Activated CD4-positive, alpha-beta T cell treated with anti-CD3 and anti-CD28 coated beads for 4 hours (primary cell): Measurements from ENCODE around the gene DRG2.

Source experiments
- DNase-seq, 2 donors: peaks; one replicate each; pipeline ENCODE4 v3.0.0-alpha.2; 2020

DRG2 gene

DNA sequence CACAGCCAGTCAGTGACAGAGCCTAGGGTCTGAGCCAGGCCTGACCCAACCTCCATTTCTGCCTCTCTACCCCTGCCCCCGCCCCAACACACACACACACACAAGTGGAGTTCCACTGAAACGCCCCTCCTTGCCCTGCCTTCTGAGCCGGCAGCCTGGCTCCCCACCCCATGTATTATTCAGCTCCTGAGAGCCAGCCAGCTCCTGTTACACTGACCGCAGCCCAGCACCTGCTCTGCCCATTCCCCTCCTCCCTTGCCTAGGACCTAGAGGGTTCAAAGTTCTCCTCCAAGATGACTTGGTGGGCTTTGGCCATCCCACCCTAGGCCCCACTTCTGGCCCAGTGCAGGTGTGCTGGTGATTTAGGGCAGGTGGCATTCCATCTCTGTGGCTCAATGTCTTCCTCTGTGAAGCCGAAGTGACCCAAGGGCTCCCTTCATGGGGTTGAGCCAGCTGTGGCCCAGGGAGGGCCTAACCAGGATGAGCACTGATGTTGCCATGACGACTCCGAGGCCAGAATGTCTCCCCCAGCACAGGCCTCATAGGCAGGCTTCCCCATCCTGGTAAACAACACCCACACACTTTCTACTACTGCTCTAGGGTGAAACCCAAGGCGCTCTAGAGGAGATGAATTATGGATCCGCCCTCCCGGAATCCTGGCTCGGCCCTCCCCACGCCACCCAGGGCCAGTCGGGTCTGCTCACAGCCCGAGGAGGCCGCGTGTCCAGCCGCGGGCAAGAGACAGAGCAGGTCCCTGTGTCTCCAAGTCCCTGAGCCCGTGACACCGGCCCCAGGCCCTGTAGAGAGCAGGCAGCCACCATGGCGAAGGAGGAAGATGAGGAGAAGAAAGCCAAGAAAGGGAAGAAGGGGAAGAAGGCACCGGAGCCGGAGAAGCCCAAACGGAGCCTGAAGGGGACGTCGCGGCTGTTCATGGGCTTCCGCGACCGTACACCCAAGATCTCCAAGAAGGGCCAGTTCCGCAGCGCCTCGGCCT, 30.5 kb downstream of the DRG2 start:
- no peak for DNase-seq

GRCh38 chr17:18119166-18119745, 31.5 kb downstream of the DRG2 start:
- no peak for DNase-seq

DNA sequence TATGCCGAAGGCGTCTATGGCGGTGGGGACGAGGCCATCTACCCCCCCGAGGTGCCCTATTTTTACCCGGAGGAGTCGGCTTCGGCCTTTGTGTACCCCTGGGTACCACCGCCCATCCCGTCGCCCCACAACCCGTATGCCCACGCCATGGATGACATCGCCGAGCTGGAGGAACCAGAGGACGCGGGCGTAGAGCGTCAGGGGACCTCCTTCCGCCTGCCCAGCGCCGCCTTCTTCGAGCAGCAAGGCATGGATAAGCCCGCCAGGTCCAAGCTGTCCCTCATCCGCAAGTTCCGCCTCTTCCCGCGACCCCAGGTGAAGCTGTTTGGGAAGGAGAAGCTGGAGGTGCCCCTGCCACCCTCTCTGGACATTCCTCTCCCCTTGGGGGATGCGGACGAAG, 32.2 kb downstream of the DRG2 start:
- no peak for DNase-seq

DNA sequence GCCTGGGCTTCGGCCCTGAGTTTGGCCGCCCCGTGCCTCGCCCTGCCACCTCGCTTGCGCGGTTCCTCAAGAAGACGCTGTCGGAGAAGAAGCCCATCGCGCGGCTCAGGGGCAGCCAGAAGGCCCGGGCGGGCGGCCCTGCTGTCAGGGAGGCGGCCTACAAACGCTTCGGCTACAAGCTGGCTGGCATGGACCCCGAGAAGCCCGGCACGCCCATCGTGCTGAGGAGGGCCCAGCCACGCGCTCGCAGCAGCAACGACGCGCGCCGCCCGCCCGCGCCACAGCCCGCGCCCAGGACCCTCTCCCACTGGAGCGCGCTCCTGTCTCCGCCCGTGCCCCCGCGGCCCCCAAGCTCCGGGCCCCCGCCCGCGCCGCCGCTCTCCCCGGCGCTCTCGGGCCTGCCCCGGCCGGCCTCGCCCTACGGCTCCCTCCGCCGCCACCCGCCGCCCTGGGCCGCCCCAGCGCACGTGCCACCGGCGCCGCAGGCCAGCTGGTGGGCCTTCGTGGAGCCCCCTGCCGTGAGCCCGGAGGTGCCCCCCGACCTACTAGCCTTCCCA, 32.8 kb downstream of the DRG2 start:
- no peak for DNase-seq

GRCh38 chr17:18121144-18121910, 33.6 kb downstream of the DRG2 start:
- no peak for DNase-seq

DNA sequence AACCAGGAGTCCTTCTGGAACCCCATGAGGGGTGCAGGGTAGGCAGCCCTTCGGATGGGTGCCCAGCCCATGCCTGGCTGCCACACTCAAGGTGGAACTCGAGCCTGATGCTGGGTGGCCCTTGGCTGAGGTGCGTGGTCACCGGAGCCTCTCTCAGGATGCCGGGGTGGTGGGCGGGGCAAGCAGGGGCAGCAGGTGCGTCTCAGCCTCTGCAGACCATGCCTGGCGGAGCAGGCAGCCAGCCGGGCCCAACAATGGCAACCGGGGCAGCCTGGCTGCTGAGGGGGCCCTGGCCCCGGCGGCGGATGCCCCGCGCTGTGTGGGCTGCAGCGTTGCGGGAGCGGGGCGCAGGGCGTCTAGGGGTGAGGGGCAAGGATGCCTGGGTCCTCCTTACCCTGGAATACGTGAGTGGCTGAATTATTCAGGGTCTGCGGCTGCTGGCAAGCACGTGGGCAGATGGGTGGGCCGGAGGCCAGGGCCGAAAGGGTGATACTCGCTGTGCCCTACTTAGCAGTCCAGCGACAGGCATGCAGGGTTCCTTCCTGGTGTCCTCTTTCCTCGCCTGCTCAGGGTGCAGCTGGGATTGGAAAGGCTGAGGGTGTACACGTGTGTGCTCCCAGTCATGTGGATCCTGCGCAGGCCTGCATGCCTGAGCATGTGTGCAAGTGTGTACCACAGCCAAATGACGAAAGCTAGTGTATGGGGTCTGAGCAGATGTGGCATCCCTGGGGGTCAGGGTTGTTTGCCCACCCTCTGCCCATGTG, 35.4 kb downstream of the DRG2 start:
- no peak for DNase-seq

DNA sequence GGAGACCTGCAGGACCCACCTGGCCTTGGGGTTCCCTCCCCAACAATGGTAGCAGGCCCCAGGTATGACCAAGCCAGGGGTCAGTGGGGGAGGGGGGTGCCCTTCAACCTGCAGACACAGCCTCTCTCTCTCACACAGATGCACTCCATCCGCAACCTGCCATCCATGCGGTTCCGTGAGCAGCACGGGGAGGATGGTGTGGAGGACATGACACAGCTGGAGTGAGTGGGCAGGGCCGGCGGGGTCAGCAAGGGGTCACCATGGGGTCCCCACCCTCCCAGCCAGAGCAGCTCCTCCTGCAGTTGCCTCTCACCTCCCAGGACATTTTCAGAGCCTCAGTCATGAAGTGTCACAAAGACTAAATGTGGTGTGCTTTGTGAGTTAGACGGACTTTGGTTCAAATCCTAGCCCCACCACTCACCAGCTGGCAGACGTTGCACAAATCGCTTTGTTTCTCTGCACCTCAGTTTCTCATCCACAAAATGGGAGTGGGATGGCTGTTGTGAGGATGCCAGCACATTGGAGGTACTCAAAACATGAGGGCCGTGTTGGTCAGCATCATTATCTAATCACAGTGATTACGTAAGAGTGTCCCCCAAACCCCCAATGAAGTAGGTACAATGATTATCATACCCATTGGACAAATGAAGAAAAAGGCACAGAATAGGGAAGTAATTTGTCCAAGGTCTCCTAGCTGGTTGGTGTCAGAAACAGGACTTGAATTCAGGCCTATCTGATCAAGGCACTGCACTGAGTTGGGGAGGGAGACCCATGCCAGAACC, 36.8 kb downstream of the DRG2 start:
- no peak for DNase-seq

- no peak for DNase-seq
Observed at GRCh38 chr17:18129041-18129502, 41.3 kb downstream of the DRG2 start.

- no peak for DNase-seq
Observed at GRCh38 chr17:18132711-18133110, 45.0 kb downstream of the DRG2 start.

DNA sequence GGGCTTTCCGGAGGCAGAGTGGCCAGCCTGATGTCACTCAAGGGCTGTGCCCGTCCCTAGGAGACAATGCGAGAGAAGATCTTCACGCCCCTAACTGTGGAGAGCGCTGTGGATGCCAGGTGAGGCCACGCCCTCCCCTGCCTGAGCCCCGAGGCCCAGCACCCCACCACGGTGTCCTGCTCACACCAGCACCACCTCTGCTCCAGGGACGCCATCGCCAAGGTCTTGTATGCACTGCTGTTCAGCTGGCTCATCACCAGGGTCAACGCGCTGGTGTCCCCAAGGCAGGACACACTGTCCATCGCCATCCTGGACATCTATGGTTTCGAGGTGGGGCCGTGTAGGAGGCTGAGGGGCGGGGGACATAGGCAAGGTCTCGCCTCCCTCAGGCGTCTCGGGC, 48.6 kb downstream of the DRG2 start:
- no peak for DNase-seq

GRCh38 chr17:18138065-18138749, 50.5 kb downstream of the DRG2 start:
- no peak for DNase-seq

DNA sequence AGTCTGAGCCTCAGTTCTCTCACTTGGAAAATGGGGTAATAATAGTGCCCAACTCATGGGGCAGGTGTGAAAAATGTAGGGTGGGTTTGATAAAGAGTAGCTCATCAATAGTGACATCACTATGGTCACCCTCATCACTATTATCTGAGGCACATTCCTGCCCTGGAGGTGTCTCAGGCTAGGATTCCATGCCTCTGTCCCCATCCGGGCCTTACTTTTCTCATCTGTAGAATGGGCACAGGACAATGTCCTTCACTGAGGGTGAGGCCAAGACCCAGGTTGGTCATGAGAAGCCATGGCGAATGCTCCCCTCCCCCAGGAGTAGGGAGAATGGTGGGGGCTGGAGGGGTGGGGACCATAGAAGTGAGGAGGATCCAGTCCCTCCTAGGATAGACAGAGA, 51.3 kb downstream of the DRG2 start:
- DNase-seq = no peak

DNA sequence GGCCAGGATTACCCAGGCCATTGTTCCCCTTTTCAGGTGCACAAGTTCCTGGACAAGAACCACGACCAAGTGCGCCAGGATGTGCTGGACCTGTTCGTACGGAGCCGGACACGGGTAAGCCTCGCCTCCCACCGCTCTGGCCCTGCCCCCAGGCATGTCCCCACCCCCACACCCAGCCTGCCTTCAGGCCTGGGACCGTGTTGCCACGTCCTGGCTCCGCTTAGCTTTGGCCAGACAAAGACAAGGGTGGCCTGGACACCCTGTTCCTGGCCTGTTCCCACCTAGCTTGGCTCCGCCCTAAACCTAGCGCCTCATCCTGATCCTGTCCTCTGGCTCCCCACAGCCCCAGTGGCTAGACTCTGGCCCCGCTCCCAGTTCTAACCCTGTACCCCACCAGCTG, 51.8 kb downstream of the DRG2 start:
- no peak for DNase-seq

GRCh38 chr17:18139949-18140348, 52.2 kb downstream of the DRG2 start:
- no peak for DNase-seq

DNA sequence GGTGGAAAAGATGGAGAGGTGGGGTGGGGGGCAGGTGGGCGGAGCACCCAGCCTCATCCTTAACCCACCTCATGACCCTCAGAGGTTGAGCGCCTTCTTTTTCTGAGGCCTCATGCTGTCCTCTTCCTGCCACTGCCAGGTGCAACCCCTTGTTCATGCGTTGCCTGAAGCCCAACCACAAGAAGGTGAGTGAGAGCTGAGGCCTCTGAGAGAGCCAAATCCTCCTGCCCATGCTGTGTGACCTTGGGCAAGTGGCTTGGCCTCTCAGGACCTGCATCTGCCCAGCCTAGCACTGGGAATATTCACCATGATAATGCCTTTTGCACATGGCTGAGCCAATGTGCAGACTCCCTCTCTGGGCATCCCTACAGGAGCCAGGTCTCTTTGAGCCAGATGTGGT, 52.9 kb downstream of the DRG2 start:
- no peak for DNase-seq

DNA sequence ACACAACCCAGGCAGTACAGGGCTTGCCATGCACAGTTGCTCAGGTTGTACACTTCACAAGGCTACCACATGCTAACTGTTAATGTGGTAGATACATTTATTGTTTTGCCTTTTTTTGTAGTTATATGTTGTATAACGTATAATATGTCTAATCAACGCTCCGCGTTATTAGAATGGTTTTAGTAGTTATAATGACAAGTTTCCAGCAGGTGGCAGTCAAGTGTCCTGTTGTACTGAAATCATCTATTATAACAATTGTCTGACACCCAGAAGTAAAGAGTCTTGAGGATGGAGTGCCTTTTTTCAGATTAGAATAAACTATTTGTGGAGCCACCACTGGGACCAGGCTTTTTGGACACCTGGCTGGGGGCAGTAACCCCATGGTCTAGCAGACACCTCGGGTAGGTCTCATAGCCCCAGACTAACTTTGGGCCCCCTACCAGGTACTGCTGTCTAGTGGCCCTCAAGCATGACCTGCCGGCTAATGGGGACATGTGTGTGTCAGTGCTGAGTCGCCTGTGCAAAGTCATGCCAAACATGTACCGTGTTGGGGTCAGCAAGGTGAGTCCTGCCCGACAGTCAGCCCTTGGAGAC, 53.6 kb downstream of the DRG2 start:
- peak; percentile 43 to 56 for DNase-seq

- no peak for DNase-seq
Observed at GRCh38 chr17:18142417-18142816, 54.7 kb downstream of the DRG2 start.

GRCh38 chr17:18143044-18143936, 55.5 kb downstream of the DRG2 start:
- no peak for DNase-seq

DNA sequence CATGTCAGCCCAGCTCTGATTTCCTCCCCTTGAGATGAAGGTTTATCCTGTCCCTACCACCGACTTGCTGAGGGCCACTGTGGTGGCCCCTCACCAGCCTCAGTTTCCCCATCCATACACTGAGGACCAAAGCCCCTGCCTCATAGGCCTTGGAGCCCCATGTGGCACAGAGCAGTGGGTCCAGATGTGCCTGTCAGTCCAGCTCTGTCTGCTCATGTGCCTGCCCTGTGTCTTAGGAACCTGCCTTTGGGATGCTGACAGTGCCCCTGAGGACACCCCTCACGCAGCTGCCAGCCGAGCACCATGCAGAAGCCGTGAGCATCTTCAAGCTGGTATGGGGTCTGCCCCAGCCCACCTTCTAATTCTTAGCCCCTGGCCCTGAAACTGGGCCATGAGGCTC, 56.5 kb downstream of the DRG2 start:
- no peak for DNase-seq
